GM19238 (cell line): Measurements from ENCODE around the gene CNTN5.

Experiments
- DNase-seq: peaks from one replicate; pipeline ENCODE4 v3.0.0; 2011; ENCODE audit warnings: low spot score; ENCODE audit not compliant: insufficient read length

Gene CNTN5

GRCh38 chr11:99911116-99911515 is 890.4 kb downstream of the CNTN5 start:
- no peak for DNase-seq

- DNase-seq, result no peak
Observed at GRCh38 chr11:99916078-99916477, 895.3 kb downstream of the CNTN5 start.

- DNase-seq, result no peak
Observed at GRCh38 chr11:99918761-99919160, 898.0 kb downstream of the CNTN5 start.

GRCh38 chr11:99920956-99921355 is 900.2 kb downstream of the CNTN5 start:
- DNase-seq, result no peak

- DNase-seq, result no peak
Observed at GRCh38 chr11:99925968-99926367, 905.2 kb downstream of the CNTN5 start.

GRCh38 chr11:99932684-99933083 is 911.9 kb downstream of the CNTN5 start:
- no peak for DNase-seq

GRCh38 chr11:99934008-99934407 is 913.3 kb downstream of the CNTN5 start:
- no peak for DNase-seq

- no peak for DNase-seq
Observed at GRCh38 chr11:99937330-99937729, 916.6 kb downstream of the CNTN5 start.

GRCh38 chr11:99952816-99953215 is 932.1 kb downstream of the CNTN5 start:
- no peak for DNase-seq

GRCh38 chr11:99960536-99960935 is 939.8 kb downstream of the CNTN5 start:
- no peak for DNase-seq

GRCh38 chr11:99968336-99968735 is 947.6 kb downstream of the CNTN5 start:
- no peak for DNase-seq

- no peak for DNase-seq
Observed at GRCh38 chr11:99973993-99974392, 953.2 kb downstream of the CNTN5 start.

- DNase-seq, result no peak
Observed at GRCh38 chr11:99979042-99979441, 958.3 kb downstream of the CNTN5 start.

- no peak for DNase-seq
Observed at GRCh38 chr11:99987821-99988470, 967.2 kb downstream of the CNTN5 start.

- no peak for DNase-seq
Observed at GRCh38 chr11:99988471-99988837, 967.7 kb downstream of the CNTN5 start.

- no peak for DNase-seq
Observed at GRCh38 chr11:100003985-100004384, 983.2 kb downstream of the CNTN5 start.

- DNase-seq, result no peak
Observed at GRCh38 chr11:100004541-100004940, 983.8 kb downstream of the CNTN5 start.

- no peak for DNase-seq
Observed at GRCh38 chr11:100008417-100008816, 987.7 kb downstream of the CNTN5 start.

- no peak for DNase-seq
Observed at GRCh38 chr11:100009728-100010127, 989.0 kb downstream of the CNTN5 start.

- DNase-seq, result no peak
Observed at GRCh38 chr11:100010393-100010792, 989.6 kb downstream of the CNTN5 start.

- DNase-seq, result no peak
Observed at GRCh38 chr11:100011697-100012096, 990.9 kb downstream of the CNTN5 start.

GRCh38 chr11:100013011-100013410 is 992.3 kb downstream of the CNTN5 start:
- DNase-seq, result no peak

- DNase-seq, result no peak
Observed at GRCh38 chr11:100031973-100032372, 1011.2 kb downstream of the CNTN5 start.

- no peak for DNase-seq
Observed at GRCh38 chr11:100061006-100061405, 1040.3 kb downstream of the CNTN5 start.
